ENCODE measurements around the gene ZDHHC8. TPM values are rescaled to one million over a fixed set of nuclear protein-coding genes. Genes with fewer than 3 reads are reported as not detected.

Gene ZDHHC8
- total and polyA plus RNA-seq, 12 donors = 5.7 to 109 (median 36.1) TPM

DNA sequence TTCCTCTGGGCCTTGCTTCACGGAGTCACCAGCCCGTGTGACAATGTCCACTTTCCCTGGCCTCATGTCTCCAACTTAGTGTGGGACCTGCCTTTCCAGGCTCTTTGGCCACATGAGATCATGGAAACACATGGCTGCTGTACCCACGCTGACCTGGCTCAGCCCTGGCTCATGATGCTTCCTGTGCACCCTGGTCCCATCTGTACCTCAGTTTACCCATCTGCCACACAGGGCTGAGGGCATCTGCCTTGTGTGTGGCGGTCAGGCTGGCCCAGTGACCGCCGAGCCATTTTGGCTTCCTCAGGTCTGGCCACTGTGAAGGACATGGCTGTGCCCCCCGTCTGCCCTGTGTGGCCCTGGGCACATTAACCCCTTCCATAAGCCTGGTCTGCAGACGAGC is 51.5 kb downstream of the ZDHHC8 start:
- no peaks in the 10 kb centered on the region for H3K9me3 ChIP-seq (replicated peaks in 1 of 3)
- no peak overlapping the region for H3K27ac ChIP-seq
- WGBS, 4 donors = 77 to 91% (median 89%) methylated on average over 4 to 8 of the region's 8 CpGs
- H3K36me3 ChIP-seq (replicated peaks in 1 of 2) = no peaks in the 10 kb centered on the region
- peaks cover 7% of the 10 kb centered on the region for H3K27me3 ChIP-seq
- no peak for DNase-seq
- no peak overlapping the region for H3K4me3 ChIP-seq
- intact Hi-C loops (cut with DNase I) = no loop called here
- H3K4me1 ChIP-seq (replicated peaks in 1 of 2) = no peaks in the 10 kb centered on the region
- TF ChIP-seq POLR2A (IDR thresholded peaks at IDR 0.05) = no peak
- TF ChIP-seq, protein P1, sequence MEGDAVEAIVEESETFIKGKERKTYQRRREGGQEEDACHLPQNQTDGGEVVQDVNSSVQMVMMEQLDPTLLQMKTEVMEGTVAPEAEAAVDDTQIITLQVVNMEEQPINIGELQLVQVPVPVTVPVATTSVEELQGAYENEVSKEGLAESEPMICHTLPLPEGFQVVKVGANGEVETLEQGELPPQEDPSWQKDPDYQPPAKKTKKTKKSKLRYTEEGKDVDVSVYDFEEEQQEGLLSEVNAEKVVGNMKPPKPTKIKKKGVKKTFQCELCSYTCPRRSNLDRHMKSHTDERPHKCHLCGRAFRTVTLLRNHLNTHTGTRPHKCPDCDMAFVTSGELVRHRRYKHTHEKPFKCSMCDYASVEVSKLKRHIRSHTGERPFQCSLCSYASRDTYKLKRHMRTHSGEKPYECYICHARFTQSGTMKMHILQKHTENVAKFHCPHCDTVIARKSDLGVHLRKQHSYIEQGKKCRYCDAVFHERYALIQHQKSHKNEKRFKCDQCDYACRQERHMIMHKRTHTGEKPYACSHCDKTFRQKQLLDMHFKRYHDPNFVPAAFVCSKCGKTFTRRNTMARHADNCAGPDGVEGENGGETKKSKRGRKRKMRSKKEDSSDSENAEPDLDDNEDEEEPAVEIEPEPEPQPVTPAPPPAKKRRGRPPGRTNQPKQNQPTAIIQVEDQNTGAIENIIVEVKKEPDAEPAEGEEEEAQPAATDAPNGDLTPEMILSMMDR (IDR thresholded peaks at IDR 0.05) = no peak

DNA sequence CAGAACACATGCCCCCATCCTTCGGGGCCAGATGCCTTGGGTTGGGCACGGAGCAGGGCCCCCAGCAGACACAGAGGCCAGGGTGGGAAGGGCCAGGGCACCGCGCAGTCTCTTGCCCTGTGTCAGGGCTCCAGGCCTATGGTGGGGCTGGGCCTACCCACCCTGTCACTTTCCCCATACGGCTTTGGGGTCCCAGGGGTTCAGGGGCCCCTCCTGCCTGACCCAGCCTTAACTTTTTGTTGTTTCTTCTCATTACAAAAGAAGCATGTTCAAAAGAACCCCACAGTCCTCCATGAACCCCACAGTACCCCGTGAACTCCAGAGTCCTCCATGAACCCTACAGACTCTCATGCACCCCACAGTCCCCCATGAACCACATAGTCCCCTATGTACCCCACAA is 52.2 kb downstream of the ZDHHC8 start:
- no peak overlapping the region for H3K4me3 ChIP-seq
- no peaks in the 10 kb centered on the region for H3K36me3 ChIP-seq (replicated peaks in 1 of 2)
- DNase-seq = no peak
- 57 to 91% (median 74%) methylated on average over 5 to 6 of the region's 6 CpGs for WGBS, 4 donors
- no peaks in the 10 kb centered on the region for H3K9me3 ChIP-seq (replicated peaks in 1 of 3)
- H3K27ac ChIP-seq = no peak overlapping the region
- TF ChIP-seq, protein P1 (IDR thresholded peaks at IDR 0.05) = no peak
- TF ChIP-seq POLR2A (IDR thresholded peaks at IDR 0.05) = no peak
- intact Hi-C loops (cut with DNase I) = no loop called here
- H3K27me3 ChIP-seq = peaks cover 7% of the 10 kb centered on the region
- H3K4me1 ChIP-seq (replicated peaks in 1 of 2) = no peaks in the 10 kb centered on the region

DNA sequence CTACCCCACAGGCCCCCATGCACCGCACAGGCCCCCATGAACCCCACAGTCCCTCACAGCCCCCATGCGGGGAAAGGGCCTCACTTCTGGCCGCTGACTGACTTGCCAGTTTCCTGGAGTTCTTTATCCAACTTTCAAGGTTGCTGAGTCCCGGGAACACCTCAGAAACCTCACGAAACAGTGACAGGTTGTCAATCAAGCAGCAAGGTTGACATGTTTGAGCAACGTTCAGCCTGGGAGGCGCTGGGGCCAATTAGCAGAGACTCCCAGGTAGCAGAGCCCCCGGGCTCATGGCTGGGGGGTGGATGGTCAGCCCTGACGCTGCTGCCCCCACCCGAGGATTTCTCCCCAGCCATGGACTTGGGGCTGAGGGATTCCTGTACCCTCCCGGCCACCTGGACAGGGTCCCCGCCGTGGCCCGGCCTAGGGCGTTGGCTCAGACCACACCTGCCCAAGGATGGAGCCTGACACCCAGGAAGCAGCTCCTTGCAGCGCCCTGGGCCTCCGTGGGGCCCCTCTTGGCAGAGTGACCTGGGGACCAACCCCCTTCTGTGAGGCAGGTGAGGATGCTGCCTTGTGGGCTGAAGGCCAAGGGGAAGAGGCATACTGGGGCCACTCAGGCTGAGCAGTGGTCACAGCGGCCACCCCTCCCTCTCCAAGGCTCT is 53.0 kb downstream of the ZDHHC8 start:
- WGBS, 4 donors = 66 to 85% (median 74%) methylated on average over 1 to 18 of the region's 18 CpGs
- Histone ChIP-seq H3K4me1 (replicated peaks in 1 of 2) (no peaks in the 10 kb centered on the region), H3K27me3 (peaks cover 7% of the 10 kb centered on the region), H3K4me3 (no peak overlapping the region), H3K27ac (no peak overlapping the region), H3K9me3 (replicated peaks in 1 of 3) (no peaks in the 10 kb centered on the region), H3K36me3 (replicated peaks in 1 of 2) (no peaks in the 10 kb centered on the region)
- TF ChIP-seq, protein P1 (IDR thresholded peaks at IDR 0.05) = no peak
- no peak for TF ChIP-seq POLR2A (IDR thresholded peaks at IDR 0.05)
- DNase-seq = no peak
- intact Hi-C loops (cut with DNase I) = no loop called here

DNA sequence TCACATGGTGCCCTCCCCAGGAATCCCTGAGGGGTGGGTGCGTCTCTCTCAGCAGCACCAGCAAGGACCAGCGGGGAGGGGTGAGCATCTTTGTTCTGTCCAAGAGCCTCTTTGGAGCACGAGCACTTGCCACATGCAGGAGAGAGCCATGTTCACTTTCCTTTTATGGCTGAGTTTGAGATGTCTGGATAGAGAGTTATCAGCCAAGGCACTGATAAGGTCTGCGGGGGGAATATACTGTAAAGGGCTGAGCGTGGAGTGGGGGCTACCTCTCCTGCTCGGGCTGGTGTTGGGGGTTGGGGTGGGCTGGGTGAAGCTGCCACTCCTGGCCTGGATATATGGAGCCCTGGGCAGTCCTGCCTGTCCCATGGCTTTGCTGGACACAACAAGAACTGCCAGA is 54.1 kb downstream of the ZDHHC8 start:
- intact Hi-C loops (cut with DNase I) = no loop called here
- peaks cover 7% of the 10 kb centered on the region for H3K27me3 ChIP-seq
- no peak for DNase-seq

More for the DNA sequence above, 54.1 kb downstream of the ZDHHC8 start:
- Histone ChIP-seq H3K4me1 (replicated peaks in 1 of 2) (no peaks in the 10 kb centered on the region), H3K36me3 (replicated peaks in 1 of 2) (no peaks in the 10 kb centered on the region), H3K4me3 (no peak overlapping the region), H3K9me3 (replicated peaks in 1 of 3) (no peaks in the 10 kb centered on the region), H3K27ac (no peak overlapping the region)
- 69 to 92% (median 75%) methylated on average over 2 to 6 of the region's 6 CpGs for WGBS, 4 donors
- TF ChIP-seq POLR2A (IDR thresholded peaks at IDR 0.05) = no peak
- TF ChIP-seq, protein P1 (IDR thresholded peaks at IDR 0.05) = no peak
